CD14-positive monocyte (primary cell): ENCODE measurements around the gene CPEB4. TPM values are rescaled to one million over a fixed set of nuclear protein-coding genes. Genes with fewer than 3 reads are reported as not detected.

Experiments
- DNase-seq, 3 donors: peaks; one replicate each; pipeline ENCODE4 v3.0.0-alpha.2; 2011 to 2022
- H2AFZ ChIP-seq: 2 replicates; pipeline ENCODE4 v1.6.0; 2012; ENCODE audit warnings: mild to moderate bottlenecking, low read depth, low read length, inconsistent platforms; ENCODE audit not compliant: insufficient read depth, poor library complexity, severe bottlenecking
- H3K27ac ChIP-seq, 2 donors: 1 replicate in 1 of 2; 2 replicates in 1 of 2; pipeline ENCODE4 v1.5.1; 2012 to 2013; ENCODE audit warnings: low read length in 2 of 2, control low read depth in 1 of 2, inconsistent platforms in 1 of 2, low read depth in 1 of 2, mild to moderate bottlenecking in 1 of 2
- H3K27me3 ChIP-seq, 2 donors: one replicate each; pipeline versions ENCODE4 v1.6.0 to v1.6.1; 2011 to 2013; ENCODE audit warnings: low read length in 2 of 2; ENCODE audit not compliant: control insufficient read depth in 2 of 2, insufficient read depth in 2 of 2
- H3K36me3 ChIP-seq, 2 donors: replicated peaks in 1 of 2; 1 replicate in 1 of 2; 2 replicates in 1 of 2; pipeline versions ENCODE4 v1.5.1 to v1.6.1; 2012 to 2013; ENCODE audit warnings: low read length in 2 of 2, control low read depth in 1 of 2, inconsistent platforms in 1 of 2, mild to moderate bottlenecking in 1 of 2; ENCODE audit not compliant: insufficient read depth in 2 of 2, control insufficient read depth in 1 of 2
- H3K4me1 ChIP-seq, 2 donors: 1 replicate in 1 of 2; 2 replicates in 1 of 2; pipeline versions ENCODE4 v1.5.1 to v1.6.1; 2012 to 2013; ENCODE audit warnings: low read length in 2 of 2, control low read depth in 1 of 2, inconsistent platforms in 1 of 2, mild to moderate bottlenecking in 1 of 2, moderate library complexity in 1 of 2; ENCODE audit not compliant: insufficient read depth in 2 of 2, control insufficient read depth in 1 of 2
- H3K4me2 ChIP-seq: replicated peaks from 2 replicates; pipeline ENCODE3; 2012; ENCODE audit warnings: low read length, moderate library complexity, mild to moderate bottlenecking; ENCODE audit not compliant: poor library complexity, severe bottlenecking; ENCODE audit errors: extremely low read depth
- H3K4me3 ChIP-seq, 3 experiments: fragments of 200-600 bp in 1 of 3; sonication (generic) in 1 of 3; replicated peaks in 1 of 3; 1 replicate in 2 of 3; 2 replicates in 1 of 3; pipeline ENCODE4 v1.5.1; 2011 to 2013; ENCODE audit warnings: low read length in 3 of 3, mild to moderate bottlenecking in 3 of 3, control low read depth in 2 of 3, low read depth in 2 of 3, inconsistent platforms in 1 of 3, moderate library complexity in 1 of 3
- H3K79me2 ChIP-seq: 2 replicates; pipeline ENCODE4 v1.6.0; 2012; ENCODE audit warnings: mild to moderate bottlenecking, control low read depth, inconsistent platforms, low read length, moderate library complexity; ENCODE audit not compliant: insufficient read depth
- H3K9ac ChIP-seq: 2 replicates; pipeline ENCODE4 v1.6.0; 2017; ENCODE audit warnings: low read length, mild to moderate bottlenecking; ENCODE audit not compliant: insufficient read depth, poor library complexity, severe bottlenecking
- H3K9me3 ChIP-seq, 2 donors: replicated peaks in 1 of 2; 1 replicate in 1 of 2; 2 replicates in 1 of 2; pipeline versions ENCODE4 v1.5.1 to v1.6.1; 2012 to 2013; ENCODE audit warnings: low read length in 2 of 2, control low read depth in 1 of 2; ENCODE audit not compliant: control insufficient read depth in 1 of 2, insufficient read depth in 1 of 2
- H4K20me1 ChIP-seq: 2 replicates; pipeline ENCODE4 v1.6.0; 2012; ENCODE audit warnings: mild to moderate bottlenecking, low read length, control low read depth, moderate library complexity; ENCODE audit not compliant: insufficient read depth
- H3K27ac Mint-ChIP-seq, 7 donors: one replicate each; pipeline ENCODE4 v1.8.0; 2020; ENCODE audit warnings: mild to moderate bottlenecking in 7 of 7, mixed read lengths in 7 of 7, moderate library complexity in 6 of 7, inconsistent platforms in 2 of 7
- H3K27me3 Mint-ChIP-seq, 3 donors: one replicate each; pipeline ENCODE4 v1.8.0; 2021 to 2022; ENCODE audit warnings: low read depth in 3 of 3, mild to moderate bottlenecking in 3 of 3, mixed read lengths in 3 of 3, moderate library complexity in 3 of 3, inconsistent platforms in 1 of 3
- H3K36me3 Mint-ChIP-seq, 2 donors: one replicate each; pipeline ENCODE4 v1.8.0; 2020; ENCODE audit warnings: mixed read lengths in 2 of 2, inconsistent platforms in 1 of 2, mild to moderate bottlenecking in 1 of 2
- H3K4me1 Mint-ChIP-seq: one replicate; pipeline ENCODE4 v1.8.0; 2020; ENCODE audit warnings: mild to moderate bottlenecking, mixed read lengths
- H3K4me3 Mint-ChIP-seq, 2 donors: one replicate each; pipeline ENCODE4 v1.8.0; 2020; ENCODE audit warnings: mild to moderate bottlenecking in 2 of 2, mixed read lengths in 2 of 2, moderate library complexity in 1 of 2
- H3K9me3 Mint-ChIP-seq, 7 donors: one replicate each; pipeline ENCODE4 v1.8.0; 2020 to 2022; ENCODE audit warnings: mixed read lengths in 7 of 7, mild to moderate bottlenecking in 6 of 7, moderate library complexity in 6 of 7, inconsistent platforms in 2 of 7
- WGBS: methylation state at CpG from one replicate; pipeline ENCODE4 v1.1.5; 2013; ENCODE audit warnings: missing lambda C conversion rate; ENCODE audit not compliant: insufficient coverage; 5-methylcytosine and 5-hydroxymethylcytosine counted together
- intact Hi-C, 2 donors: fragments of 100-400 bp; cut with micrococcal nuclease; formaldehyde crosslinking; loops; one replicate each; pipeline versions ENCODE4 v1.15.0 to v1.15.1; 2023
- polyA plus RNA-seq, 3 donors: library from polyadenylated mRNA; depleted of rRNA in 1 of 3; unstranded in 2 of 3; stranded (reverse) in 1 of 3; fragments of 300-500 nt in 2 of 3; fragments of >200 nt in 1 of 3; fragmentation: Illumina TruSeq in 2 of 3; gene quantifications; 1 replicate in 2 of 3; 2 replicates in 1 of 3; pipeline ENCODE4 v1.2.3, GENCODE V29; 2012 to 2021
- TF ChIP-seq, protein P1 (sequence below): fragments of 200-600 bp; IDR thresholded peaks from one replicate; pipeline ENCODE4 v1.8.0; 2022; ENCODE audit warnings: antibody characterized with exemption, mild to moderate bottlenecking

Gene CPEB4
- polyA plus RNA-seq, 3 donors, result 10.7 to 27.3 (median 13.9) TPM

DNA sequence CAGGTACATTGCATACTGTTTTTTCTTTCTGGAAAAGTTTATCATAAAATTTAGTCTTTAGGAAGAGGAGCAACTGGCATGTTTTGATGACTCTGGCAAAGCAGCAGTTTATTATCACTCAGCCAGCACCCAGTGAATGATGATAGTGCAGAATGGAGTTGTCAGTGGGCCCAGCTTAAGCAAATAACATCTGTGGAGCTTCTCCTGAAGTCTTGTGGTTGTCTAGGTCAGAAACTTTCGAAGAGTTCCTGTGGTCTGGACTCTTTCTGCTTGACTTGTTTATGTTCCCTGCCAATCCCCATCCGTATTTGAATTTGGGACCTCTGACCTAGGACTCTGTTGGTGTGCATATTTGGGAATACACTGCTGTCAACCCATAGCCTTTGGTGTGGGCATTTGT, 62.7 kb downstream of the CPEB4 start:
- no peak overlapping the region for H3K4me3 Mint-ChIP-seq
- no peak for DNase-seq

DNA sequence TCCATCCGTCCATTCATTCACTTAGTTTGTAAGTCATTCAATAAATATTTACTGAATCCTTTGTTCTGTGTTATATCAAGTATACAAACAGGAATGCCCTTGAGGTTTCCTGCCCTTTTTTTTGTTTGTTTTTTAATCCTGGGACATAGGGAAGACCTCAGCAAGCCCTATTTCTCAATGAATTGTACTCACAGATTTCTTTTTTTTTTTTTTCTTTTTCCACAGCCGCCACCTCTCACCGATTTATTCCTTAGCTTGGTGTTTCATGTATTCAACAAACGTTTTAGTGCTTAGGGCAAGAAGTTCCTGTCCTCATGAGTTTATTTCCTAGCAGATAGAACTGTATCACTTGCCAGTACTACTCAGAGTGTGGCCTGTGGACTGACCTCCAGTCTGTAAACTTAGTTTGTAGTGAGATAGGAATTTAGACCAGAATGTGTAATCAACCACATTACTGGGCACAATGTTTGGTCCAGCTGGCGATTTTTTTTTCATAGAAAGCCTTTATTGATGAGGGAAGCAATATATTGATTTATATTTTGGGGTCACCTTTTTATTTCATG, 65.5 kb downstream of the CPEB4 start:
- peak overlapping the region in 1 of 7 donors; percentile 53 for H3K27ac Mint-ChIP-seq
- no peak overlapping the region for H2AFZ ChIP-seq
- H3K9me3 Mint-ChIP-seq, result no peaks in the 10 kb centered on the region
- DNase-seq, result no peak
- no peaks in the 10 kb centered on the region for H3K79me2 ChIP-seq
- H3K27me3 Mint-ChIP-seq, result peaks cover 0 to 1% (median 0%) of the 10 kb centered on the region in 3 donors
- H4K20me1 ChIP-seq, result peaks cover 24% of the 10 kb centered on the region
- H3K9ac ChIP-seq, result no peak overlapping the region
- no peak overlapping the region for H3K4me2 ChIP-seq
- intact Hi-C loops, result no loop called here
- TF ChIP-seq, protein P1, sequence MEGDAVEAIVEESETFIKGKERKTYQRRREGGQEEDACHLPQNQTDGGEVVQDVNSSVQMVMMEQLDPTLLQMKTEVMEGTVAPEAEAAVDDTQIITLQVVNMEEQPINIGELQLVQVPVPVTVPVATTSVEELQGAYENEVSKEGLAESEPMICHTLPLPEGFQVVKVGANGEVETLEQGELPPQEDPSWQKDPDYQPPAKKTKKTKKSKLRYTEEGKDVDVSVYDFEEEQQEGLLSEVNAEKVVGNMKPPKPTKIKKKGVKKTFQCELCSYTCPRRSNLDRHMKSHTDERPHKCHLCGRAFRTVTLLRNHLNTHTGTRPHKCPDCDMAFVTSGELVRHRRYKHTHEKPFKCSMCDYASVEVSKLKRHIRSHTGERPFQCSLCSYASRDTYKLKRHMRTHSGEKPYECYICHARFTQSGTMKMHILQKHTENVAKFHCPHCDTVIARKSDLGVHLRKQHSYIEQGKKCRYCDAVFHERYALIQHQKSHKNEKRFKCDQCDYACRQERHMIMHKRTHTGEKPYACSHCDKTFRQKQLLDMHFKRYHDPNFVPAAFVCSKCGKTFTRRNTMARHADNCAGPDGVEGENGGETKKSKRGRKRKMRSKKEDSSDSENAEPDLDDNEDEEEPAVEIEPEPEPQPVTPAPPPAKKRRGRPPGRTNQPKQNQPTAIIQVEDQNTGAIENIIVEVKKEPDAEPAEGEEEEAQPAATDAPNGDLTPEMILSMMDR, result no peak
- H3K9me3 ChIP-seq, result no peaks in the 10 kb centered on the region
- peaks cover 95 to 97% of the 10 kb centered on the region in 2 donors for H3K36me3 ChIP-seq
- H3K4me3 ChIP-seq, result no peak overlapping the region
- 88% methylated on average over 3 of the region's 5 CpGs for WGBS
- H3K27me3 ChIP-seq, result no peaks in the 10 kb centered on the region
- H3K4me1 ChIP-seq, result no peaks in the 10 kb centered on the region
- H3K27ac ChIP-seq, result no peak overlapping the region
- peaks cover 75 to 82% of the 10 kb centered on the region in 2 donors for H3K36me3 Mint-ChIP-seq
- H3K4me3 Mint-ChIP-seq, result no peak overlapping the region
- no peaks in the 10 kb centered on the region for H3K4me1 Mint-ChIP-seq

More for the DNA sequence above, 62.7 kb downstream of the CPEB4 start:
- Mint-ChIP-seq H3K4me1 (no peaks in the 10 kb centered on the region), H3K27me3 (peaks cover 0 to 3% (median 1%) of the 10 kb centered on the region in 3 donors), H3K27ac (peak overlapping the region in 1 of 7 donors; percentile 22), H3K9me3 (no peaks in the 10 kb centered on the region), H3K36me3 (peaks cover 87 to 94% of the 10 kb centered on the region in 2 donors)
- Histone ChIP-seq H3K4me3 (no peak overlapping the region), H3K9me3 (no peaks in the 10 kb centered on the region), H3K4me2 (no peak overlapping the region), H2AFZ (no peak overlapping the region), H3K79me2 (peaks cover 5% of the 10 kb centered on the region), H4K20me1 (peaks cover 44% of the 10 kb centered on the region), H3K4me1 (no peaks in the 10 kb centered on the region), H3K9ac (no peak overlapping the region), H3K27ac (no peak overlapping the region), H3K27me3 (no peaks in the 10 kb centered on the region), H3K36me3 (peaks cover 98 to 99% of the 10 kb centered on the region in 2 donors)
- 100% methylated on average over 1 of the region's 2 CpGs for WGBS
- intact Hi-C loops, result no loop called here
- TF ChIP-seq, protein P1, result no peak
